ENCODE measurements around the gene TUSC1. TPM values are rescaled to one million over a fixed set of nuclear protein-coding genes. Genes with fewer than 3 reads are reported as not detected.

Gene TUSC1
- total and polyA plus RNA-seq, 2 of the 8 experiments (the other 6 are each of a cell fraction or from before 2014, with no cell fraction given), result 4.3 to 4.6 TPM

DNA sequence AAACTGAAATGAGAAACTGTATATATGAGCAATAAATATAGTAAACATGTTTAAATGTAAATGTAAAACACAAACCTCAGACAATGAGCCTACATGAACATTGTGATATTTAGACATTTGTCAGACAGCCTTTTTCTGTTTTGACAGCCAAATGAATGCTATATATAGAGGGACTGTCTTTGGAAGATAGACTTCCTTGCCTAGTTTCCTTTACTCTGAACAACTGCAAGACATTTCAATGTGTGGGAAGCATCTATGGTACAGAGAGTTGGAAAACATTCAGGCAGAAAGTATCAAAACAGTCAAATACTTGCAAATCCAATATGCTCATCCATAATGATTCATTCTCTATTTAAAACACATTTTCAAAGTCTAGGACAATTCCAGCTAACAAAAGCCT lies 31.7 kb upstream of the TUSC1 start:
- Histone ChIP-seq H4K91ac (replicated peaks; ENCODE audit: insufficient read length, low read length) (no peak overlapping the region), H2BK15ac (ENCODE audit: low read length) (no peak overlapping the region), H3K23ac (ENCODE audit: insufficient read length) (no peak overlapping the region), H3K4me3 (ENCODE audit: extremely low read depth in 1 of 4, insufficient read depth in 2 of 4, low read depth in 3 of 4, low read length in 4 of 4) (no peak overlapping the region), H3K4me2 (ENCODE audit: insufficient read depth in 1 of 2, low read depth in 2 of 2, low read length in 2 of 2) (no peak overlapping the region), H3K4ac (replicated peaks; ENCODE audit: insufficient read length, low read depth, low read length) (no peak overlapping the region), H4K5ac (ENCODE audit: insufficient read length, low read depth, low read length) (no peak overlapping the region), H2BK20ac (ENCODE audit: low read length) (no peak overlapping the region), H2AFZ (ENCODE audit: low read length) (no peak overlapping the region), H2BK120ac (replicated peaks; ENCODE audit: low read depth, low read length) (no peak overlapping the region), H3K23me2 (ENCODE audit: low read depth, low read length) (no peaks in the 10 kb centered on the region), H3K4me1 (replicated peaks in 1 of 4; ENCODE audit: control insufficient read depth in 3 of 4, insufficient read depth in 4 of 4, low read length in 3 of 4) (no peaks in the 10 kb centered on the region), H3K36me3 (ENCODE audit: control insufficient read depth in 2 of 4, insufficient read depth in 4 of 4, low read length in 3 of 4) (no peaks in the 10 kb centered on the region), H3K18ac (ENCODE audit: extremely low read depth, low read length) (no peak overlapping the region), H4K20me1 (replicated peaks in 1 of 2; ENCODE audit: control insufficient read depth in 1 of 2, insufficient read depth in 2 of 2, low read length in 2 of 2) (no peaks in the 10 kb centered on the region), H3K14ac (ENCODE audit: insufficient read length) (no peak overlapping the region), H2BK5ac (ENCODE audit: low read depth, low read length) (no peak overlapping the region), H3K79me1 (ENCODE audit: low read depth, low read length) (no peaks in the 10 kb centered on the region), H2AK5ac (ENCODE audit: low read depth, low read length) (no peak overlapping the region), H2BK12ac (ENCODE audit: low read depth, low read length) (no peak overlapping the region), H3K27ac (ENCODE audit: low read depth, low read length) (no peak overlapping the region), H3K27me3 (replicated peaks in 1 of 4; ENCODE audit: control insufficient read depth in 3 of 4, extremely low read depth in 1 of 4, insufficient read depth in 3 of 4, low read length in 3 of 4) (no peaks in the 10 kb centered on the region), H4K8ac (ENCODE audit: extremely low read depth, insufficient read depth, low read length) (no peak overlapping the region), H3K9ac (replicated peaks in 1 of 4; ENCODE audit: extremely low read depth in 1 of 4, low read depth in 3 of 4, low read length in 3 of 4) (no peak overlapping the region), H3K56ac (replicated peaks; ENCODE audit: insufficient read length, low read depth, low read length) (no peak overlapping the region), H3K79me2 (ENCODE audit: control insufficient read depth in 1 of 2, insufficient read depth in 2 of 2, low read length in 2 of 2) (no peaks in the 10 kb centered on the region), H3K9me3 (ENCODE audit: insufficient read depth in 2 of 2, low read depth in 1 of 2, low read length in 1 of 2) (no peaks in the 10 kb centered on the region)
- ChIA-PET CTCF (ENCODE audit: partially characterized antibody) (no interaction called here), POLR2A (ENCODE audit: partially characterized antibody) (no interaction called here)
- TF ChIP-seq EZH2 (IDR thresholded peaks at IDR 0.05; ENCODE audit: low read depth, low read length, severe bottlenecking) (no peak), NANOG (IDR thresholded peaks at IDR 0.05; ENCODE audit: insufficient read depth, low read depth, low read length, poor library complexity, severe bottlenecking) (no peak)
- no peak for FAIRE-seq
- DNase-seq (ENCODE audit: low read depth in 1 of 2, low spot score in 2 of 2), result no peak
